ENCODE results near the gene KATNAL1.

- TF ChIP-seq CTCF (IDR thresholded peaks at IDR 0.05) (no peak), POLR2A (IDR thresholded peaks at IDR 0.05) (no peak)
Observed at GRCh38 chr13:30234619-30235162, 72.7 kb downstream of the KATNAL1 start.
